ENCODE results near the gene CCDC142.

CCDC142 gene

GRCh38 chr2:74486141-74486540 lies 3.3 kb upstream of the CCDC142 start:
- TF ChIP-seq, protein P1, sequence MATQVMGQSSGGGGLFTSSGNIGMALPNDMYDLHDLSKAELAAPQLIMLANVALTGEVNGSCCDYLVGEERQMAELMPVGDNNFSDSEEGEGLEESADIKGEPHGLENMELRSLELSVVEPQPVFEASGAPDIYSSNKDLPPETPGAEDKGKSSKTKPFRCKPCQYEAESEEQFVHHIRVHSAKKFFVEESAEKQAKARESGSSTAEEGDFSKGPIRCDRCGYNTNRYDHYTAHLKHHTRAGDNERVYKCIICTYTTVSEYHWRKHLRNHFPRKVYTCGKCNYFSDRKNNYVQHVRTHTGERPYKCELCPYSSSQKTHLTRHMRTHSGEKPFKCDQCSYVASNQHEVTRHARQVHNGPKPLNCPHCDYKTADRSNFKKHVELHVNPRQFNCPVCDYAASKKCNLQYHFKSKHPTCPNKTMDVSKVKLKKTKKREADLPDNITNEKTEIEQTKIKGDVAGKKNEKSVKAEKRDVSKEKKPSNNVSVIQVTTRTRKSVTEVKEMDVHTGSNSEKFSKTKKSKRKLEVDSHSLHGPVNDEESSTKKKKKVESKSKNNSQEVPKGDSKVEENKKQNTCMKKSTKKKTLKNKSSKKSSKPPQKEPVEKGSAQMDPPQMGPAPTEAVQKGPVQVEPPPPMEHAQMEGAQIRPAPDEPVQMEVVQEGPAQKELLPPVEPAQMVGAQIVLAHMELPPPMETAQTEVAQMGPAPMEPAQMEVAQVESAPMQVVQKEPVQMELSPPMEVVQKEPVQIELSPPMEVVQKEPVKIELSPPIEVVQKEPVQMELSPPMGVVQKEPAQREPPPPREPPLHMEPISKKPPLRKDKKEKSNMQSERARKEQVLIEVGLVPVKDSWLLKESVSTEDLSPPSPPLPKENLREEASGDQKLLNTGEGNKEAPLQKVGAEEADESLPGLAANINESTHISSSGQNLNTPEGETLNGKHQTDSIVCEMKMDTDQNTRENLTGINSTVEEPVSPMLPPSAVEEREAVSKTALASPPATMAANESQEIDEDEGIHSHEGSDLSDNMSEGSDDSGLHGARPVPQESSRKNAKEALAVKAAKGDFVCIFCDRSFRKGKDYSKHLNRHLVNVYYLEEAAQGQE (IDR thresholded peaks at IDR 0.05; ENCODE audit: low read depth): no peak
- TF ChIP-seq EGR1 (IDR thresholded peaks at IDR 0.05) (no peak), TAF1 (IDR thresholded peaks at IDR 0.05; ENCODE audit: low read depth) (no peak), TCF12 (IDR thresholded peaks at IDR 0.05; ENCODE audit: low read depth) (no peak), NFIC (IDR thresholded peaks at IDR 0.05) (no peak), MAX (IDR thresholded peaks at IDR 0.05) (no peak), YY1 (IDR thresholded peaks at IDR 0.05; ENCODE audit: low read depth) (no peak), ZBTB7A (IDR thresholded peaks at IDR 0.05; ENCODE audit: low read depth) (no peak)

DNA sequence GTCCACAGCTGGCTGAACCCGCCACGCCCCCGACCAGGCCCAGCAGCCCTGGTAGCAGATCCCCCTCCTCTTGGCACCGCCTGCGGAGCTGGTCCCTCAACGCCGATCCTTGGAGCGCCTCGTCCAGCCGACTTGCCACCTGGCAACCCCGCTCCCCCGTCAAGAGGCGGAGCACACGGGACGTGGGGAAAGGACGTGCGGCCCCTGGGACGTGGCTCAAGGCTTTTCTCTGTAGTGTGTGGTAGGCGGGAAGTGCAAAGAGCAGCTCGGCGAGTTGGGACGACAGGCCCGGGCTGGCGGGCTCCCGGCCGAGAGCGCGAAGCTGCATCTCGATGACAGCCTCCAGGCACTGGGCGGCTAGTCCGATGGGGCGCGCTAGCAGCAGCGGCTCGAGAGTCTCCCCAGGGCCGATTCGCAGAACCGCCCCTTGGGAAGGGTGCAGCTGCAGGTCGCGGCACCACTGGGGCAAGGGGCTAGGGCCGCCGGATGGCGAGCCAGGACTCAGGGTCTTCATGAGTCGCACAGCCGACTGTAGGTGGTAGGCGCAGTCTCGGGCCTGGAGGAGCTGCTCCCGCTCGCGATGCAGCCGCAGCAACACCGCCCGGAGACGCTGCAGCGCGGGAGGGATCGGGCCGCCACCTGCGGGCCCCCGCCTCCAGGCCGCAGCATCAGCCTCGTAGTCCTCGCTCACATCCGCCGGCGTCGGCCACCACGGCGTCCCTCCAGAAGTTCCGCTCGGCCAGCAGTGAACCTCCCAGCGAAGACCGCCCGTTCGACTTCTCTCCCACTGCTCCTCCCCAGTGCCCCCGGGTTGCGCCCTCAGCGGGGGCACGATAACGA lies 617 bp downstream of the CCDC142 start:
- no peak for TF ChIP-seq ZBTB7A (IDR thresholded peaks at IDR 0.05; ENCODE audit: low read depth)
- TF ChIP-seq MAX (IDR thresholded peaks at IDR 0.05): 0 out of 2 replicates have a peak, but pooled peaks have one; percentile 19

DNA sequence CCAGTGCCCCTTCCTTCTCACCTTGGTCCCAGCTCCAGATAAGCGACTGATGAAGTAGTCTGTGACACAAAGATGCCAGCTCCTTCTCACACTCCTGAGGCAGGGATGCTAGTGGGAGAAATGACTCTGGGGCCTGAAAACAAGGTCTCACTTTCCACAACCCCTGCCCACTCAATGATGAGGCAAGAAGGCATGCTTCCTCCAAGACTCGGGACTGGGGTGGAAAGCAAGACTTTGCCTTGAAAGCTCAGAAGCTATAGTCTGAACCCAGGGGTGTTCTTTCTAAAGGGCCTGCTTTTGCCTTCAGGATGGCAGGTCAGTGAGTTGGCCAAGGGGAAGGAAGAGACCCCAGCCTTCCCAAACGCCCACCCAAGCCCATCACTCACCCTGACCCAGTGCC lies 1.4 kb downstream of the CCDC142 start:
- TF ChIP-seq, protein P1 (IDR thresholded peaks at IDR 0.05; ENCODE audit: low read depth): no peak
- TF ChIP-seq NFIC (IDR thresholded peaks at IDR 0.05) (no peak), TCF12 (IDR thresholded peaks at IDR 0.05; ENCODE audit: low read depth) (no peak), CEBPB (IDR thresholded peaks at IDR 0.05) (no peak)
- TF ChIP-seq, protein P2, sequence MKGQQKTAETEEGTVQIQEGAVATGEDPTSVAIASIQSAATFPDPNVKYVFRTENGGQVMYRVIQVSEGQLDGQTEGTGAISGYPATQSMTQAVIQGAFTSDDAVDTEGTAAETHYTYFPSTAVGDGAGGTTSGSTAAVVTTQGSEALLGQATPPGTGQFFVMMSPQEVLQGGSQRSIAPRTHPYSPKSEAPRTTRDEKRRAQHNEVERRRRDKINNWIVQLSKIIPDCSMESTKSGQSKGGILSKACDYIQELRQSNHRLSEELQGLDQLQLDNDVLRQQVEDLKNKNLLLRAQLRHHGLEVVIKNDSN (IDR thresholded peaks at IDR 0.05): no peak

- TF ChIP-seq CREB1 (IDR thresholded peaks at IDR 0.05; ENCODE audit: low read depth) (no peak), CEBPB (IDR thresholded peaks at IDR 0.05) (no peak), TEAD4 (IDR thresholded peaks at IDR 0.05) (no peak), TCF12 (IDR thresholded peaks at IDR 0.05; ENCODE audit: low read depth) (no peak), NFIC (IDR thresholded peaks at IDR 0.05) (no peak), RAD21 (IDR thresholded peaks at IDR 0.05; ENCODE audit: low read depth) (no peak), EP300 (IDR thresholded peaks at IDR 0.05; ENCODE audit: borderline replicate concordance) (no peak)
- TF ChIP-seq, protein P2 (IDR thresholded peaks at IDR 0.05): no peak
Measured at GRCh38 chr2:74474899-74475298, 7.9 kb downstream of the CCDC142 start.

- TF ChIP-seq, protein P2 (IDR thresholded peaks at IDR 0.05): no peak
- TF ChIP-seq CREB1 (IDR thresholded peaks at IDR 0.05; ENCODE audit: low read depth): no peak
- no peak for TF ChIP-seq TAF1 (IDR thresholded peaks at IDR 0.05; ENCODE audit: low read depth)
- no peak for TF ChIP-seq FOXM1 (IDR thresholded peaks at IDR 0.05; ENCODE audit: borderline replicate concordance, low read depth)
- TF ChIP-seq ZBTB7A (IDR thresholded peaks at IDR 0.05; ENCODE audit: low read depth): no peak
- TF ChIP-seq TEAD4 (IDR thresholded peaks at IDR 0.05): no peak
- TF ChIP-seq RAD21 (IDR thresholded peaks at IDR 0.05; ENCODE audit: low read depth): no peak
- TF ChIP-seq NFIC (IDR thresholded peaks at IDR 0.05): no peak
- no peak for TF ChIP-seq MAX (IDR thresholded peaks at IDR 0.05)
- TF ChIP-seq, protein P1 (IDR thresholded peaks at IDR 0.05; ENCODE audit: low read depth): no peak
- no peak for TF ChIP-seq EP300 (IDR thresholded peaks at IDR 0.05; ENCODE audit: borderline replicate concordance)
Measured at GRCh38 chr2:74474481-74474880, 8.3 kb downstream of the CCDC142 start.
